SH-SY5Y (cell line): ENCODE results near the gene RNASET2.

Source experiments
- GATA2 ChIP-seq: IDR thresholded peaks from 2 replicates; pipeline ENCODE4 v1.6.1; 2011; ENCODE audit warnings: mild to moderate bottlenecking, low read depth, low read length
- GATA3 ChIP-seq: IDR thresholded peaks from 2 replicates; pipeline ENCODE4 v1.6.1; 2011; ENCODE audit warnings: low read depth, mild to moderate bottlenecking, low read length, moderate library complexity

DNA sequence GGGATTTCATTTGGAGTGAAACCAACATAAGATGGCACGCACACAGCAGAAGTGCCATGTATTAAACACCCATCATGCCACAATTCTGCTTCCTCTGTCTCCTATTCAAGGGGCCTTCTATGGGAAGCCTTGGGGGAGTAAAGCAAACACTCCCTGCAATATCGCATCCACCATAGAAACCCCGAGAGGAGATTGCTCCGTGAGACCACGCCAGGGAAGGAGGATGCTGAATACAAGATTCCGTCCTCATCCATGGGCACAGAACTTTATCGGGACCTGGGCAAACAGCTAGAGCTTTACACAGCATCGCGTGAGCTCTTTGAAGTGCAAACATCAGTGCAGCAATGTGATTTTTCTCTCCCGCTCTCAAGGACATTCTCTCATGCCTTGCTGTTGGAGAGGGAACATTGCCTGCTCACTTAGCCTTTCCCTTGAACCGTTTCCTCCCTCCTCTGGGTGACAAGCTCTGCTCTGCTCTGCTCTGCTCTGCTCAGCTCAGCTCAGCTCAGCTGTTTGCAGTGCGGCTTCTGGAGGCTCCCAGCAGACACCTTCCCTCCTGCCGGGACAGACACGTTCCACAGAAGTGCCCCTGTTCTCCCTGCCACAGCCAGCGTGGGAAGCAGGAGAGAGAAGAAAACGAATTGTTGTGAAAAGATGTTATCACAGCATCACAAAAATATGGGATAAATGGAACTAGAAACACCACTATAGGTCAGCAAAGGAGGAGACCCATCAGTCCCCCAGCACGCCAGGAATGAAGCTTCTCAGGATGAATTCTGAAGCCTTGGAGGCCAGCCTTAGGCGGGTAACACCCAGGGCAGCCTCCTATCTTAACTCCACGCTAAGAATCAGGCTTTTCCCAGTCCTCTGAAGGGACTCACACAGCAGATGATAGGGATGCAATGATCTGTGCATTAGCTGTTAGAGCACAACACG is 48.2 kb downstream of the RNASET2 start:
- TF ChIP-seq GATA3 = no peak
- TF ChIP-seq GATA2 = no peak
